Mesenteric fat pad (tissue), 1 donor: Measurements from ENCODE around the gene TRMT2A. TPM values are rescaled to one million over a fixed set of nuclear protein-coding genes. Genes with fewer than 3 reads are reported as not detected.

Experiments used
- DNase-seq: peaks from one replicate; pipeline ENCODE4 v3.0.0-alpha.2; 2020; ENCODE audit warnings: low spot score
- total RNA-seq: library from RNA; stranded (reverse); fragmentation: NEBNext Ultra II Directional; extraction: Animal tissue kit (Norgen Biotek cat#: 25700); gene quantifications from one replicate; pipeline ENCODE4 v1.2.1, GENCODE V29; 2021
- donor health status: DM: yes; HTN: yes; CAD: no.

The TRMT2A gene
- total RNA-seq, 1 donor from 2014 or later = 49.2 TPM

DNA sequence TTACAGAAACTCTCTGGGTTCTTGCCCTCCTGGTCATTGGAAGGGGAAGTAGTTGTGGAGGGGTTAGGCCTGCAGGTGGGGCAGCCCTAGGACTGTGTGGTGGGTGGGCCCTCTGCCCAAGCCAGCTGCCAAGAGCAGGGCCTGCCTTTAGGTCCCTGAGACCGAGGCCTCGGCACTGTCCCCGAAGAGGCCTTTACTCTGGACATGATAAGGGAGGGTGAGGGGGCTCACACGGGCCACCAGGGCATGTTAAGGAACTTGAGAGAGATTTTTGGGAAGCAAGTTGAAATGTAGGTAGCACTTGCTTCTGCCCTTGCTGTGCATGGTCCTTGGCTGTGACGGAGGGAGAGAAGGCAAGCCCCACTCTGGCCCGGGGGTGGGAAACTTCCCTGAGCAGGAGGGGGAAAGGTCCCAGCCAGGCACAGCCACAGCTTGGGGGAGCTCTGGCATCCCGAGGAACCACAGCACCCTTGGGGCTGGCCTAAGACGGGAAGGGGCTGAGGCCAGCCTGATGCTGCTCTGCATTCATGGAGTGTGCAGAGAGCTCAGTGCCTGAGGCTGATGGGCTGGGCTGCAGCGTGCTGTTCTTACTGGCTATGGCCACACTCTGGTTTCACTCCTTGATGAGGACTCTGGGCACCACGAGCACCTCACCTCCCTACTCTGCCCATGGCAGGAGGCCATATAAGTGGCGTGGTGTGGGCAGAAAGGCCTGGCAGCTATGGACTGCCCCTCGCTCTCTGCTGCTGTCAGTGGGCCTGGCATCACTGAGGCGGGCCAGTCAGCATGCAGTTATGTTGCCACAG, 8.9 kb downstream of the TRMT2A start:
- DNase-seq = no peak

- no peak for DNase-seq
Measured at GRCh38 chr22:20107471-20107901, 9.5 kb downstream of the TRMT2A start.

DNA sequence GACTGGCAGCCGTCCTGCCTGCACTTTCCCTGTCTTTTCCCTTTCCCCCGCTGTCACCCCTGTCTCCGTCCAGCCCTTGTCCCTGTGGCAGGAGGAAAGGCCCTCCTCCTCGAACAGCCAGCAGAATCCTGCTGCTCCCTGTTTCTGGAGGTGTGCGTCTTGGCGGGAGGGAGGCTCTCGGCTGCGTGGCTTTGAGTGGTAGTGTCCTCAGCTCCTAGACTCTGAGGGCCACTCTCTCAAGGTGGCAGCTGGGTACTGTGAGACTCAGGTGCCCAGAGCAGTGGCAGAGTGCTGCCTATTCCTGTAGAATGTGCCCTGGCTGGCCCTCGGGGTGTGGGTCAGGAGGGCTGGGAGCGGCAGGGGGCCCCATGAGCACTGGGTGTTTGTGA, 10.2 kb downstream of the TRMT2A start:
- DNase-seq = no peak

GRCh38 chr22:20106205-20106848, 10.7 kb downstream of the TRMT2A start:
- DNase-seq = no peak

- no peak for DNase-seq
Measured at GRCh38 chr22:20105456-20106204, 11.4 kb downstream of the TRMT2A start.

DNA sequence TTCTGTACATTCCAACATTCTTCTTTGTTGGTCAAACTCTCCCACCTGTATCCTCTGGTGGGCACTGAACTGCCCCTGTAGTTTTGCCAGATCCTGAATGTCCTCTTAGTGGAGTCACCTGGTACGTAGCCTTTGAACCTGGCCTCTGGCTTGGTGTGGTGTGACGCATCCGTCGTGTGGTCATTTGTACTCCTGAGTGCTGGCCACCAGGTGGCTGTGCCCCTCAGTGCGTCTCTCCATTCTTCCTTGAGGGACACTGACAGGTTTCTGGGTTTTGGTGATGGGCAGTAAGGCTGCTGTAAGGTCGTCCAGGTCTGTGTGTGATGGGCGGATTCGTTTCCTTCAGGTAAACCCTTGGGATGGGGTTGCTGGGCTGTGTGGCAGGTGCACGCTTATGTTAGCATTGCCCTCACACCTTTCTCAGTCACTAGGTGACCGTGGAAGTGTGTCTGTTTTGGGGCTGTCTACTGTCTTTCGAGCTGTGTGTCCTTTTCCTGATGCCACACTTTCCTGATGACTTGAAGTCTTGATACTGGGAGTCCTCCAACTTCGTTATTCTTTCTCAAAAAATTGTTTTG, 14.7 kb downstream of the TRMT2A start:
- no peak for DNase-seq

DNA sequence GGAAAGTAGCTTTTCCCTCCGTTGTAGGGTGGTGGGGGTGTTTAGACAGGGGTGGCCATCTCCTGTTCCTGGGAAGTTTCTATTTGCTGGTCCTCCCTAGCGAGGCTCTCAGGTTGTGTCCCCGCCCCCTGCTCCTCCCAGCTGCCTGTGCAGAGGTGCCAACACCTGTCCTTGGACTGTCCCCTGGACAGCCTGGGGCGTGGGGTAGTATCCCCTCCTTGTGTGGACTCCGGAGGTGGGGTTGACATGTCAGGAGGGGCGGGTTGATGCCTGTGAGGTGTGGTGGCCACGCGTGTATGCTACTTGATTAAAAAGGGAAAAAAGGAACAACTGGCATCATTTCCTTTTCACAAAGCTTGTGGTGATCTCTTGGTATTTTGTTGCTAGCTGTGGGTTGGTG, 15.4 kb downstream of the TRMT2A start:
- no peak for DNase-seq

- DNase-seq = no peak
Measured at GRCh38 chr22:20099099-20099711, 17.8 kb downstream of the TRMT2A start.

DNA sequence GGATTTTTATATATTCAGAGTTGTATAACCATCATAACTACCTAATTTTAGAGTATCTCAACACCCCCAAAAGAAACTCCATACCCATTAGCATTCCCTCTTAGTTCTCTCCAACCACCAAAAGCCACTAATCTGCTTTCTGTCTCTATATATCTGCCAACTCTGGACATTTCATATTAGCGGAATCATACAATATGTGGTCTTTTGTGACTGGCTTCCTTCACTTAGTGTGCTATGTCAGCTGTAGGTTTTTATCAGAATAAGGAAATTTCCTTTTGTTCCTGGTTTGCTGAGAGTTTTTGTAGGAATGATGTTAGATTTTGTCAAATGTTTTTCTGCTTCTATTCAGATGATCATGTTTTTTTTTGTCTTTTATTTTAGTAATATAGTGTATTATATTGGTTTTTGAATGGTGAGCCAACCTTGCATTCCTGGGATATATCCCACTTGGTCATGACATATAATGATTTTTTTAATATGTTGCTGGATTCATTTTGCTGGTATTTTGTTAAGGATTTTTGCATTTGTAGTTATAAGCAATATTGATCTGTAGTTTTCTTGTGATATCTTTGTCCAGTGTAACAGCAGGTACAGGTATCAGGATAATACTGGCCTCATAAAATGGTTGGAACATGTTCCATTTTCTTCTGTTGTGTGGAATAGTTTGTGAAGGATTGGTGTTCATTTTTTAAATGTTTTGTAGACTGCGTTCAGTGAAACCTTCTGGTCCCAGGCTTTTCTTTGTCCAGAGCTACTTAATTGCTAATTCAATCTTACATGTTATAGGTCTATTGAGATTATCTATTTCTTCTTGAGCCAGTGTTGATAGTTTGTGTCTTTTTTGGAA, 20.2 kb downstream of the TRMT2A start:
- no peak for DNase-seq

DNA sequence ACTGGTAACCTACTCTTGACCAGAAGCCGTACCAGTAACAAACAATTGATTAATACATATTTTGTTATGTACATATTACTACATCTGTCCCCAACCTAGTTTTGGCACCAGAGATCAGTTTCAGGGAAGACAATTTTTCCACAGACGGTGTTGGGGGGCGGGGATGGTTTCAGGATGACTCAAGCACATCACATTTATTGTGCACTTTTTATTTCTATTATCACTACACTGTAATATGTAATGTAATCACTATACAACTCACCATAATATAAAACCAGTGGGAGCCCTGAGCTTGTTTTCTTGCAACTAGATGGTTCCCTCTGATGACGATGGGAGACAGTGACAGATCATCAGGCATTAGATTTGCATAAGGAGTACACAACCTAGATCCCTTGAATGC, 21.5 kb downstream of the TRMT2A start:
- DNase-seq = no peak

- DNase-seq = no peak
Measured at GRCh38 chr22:20094197-20094807, 22.7 kb downstream of the TRMT2A start.

DNA sequence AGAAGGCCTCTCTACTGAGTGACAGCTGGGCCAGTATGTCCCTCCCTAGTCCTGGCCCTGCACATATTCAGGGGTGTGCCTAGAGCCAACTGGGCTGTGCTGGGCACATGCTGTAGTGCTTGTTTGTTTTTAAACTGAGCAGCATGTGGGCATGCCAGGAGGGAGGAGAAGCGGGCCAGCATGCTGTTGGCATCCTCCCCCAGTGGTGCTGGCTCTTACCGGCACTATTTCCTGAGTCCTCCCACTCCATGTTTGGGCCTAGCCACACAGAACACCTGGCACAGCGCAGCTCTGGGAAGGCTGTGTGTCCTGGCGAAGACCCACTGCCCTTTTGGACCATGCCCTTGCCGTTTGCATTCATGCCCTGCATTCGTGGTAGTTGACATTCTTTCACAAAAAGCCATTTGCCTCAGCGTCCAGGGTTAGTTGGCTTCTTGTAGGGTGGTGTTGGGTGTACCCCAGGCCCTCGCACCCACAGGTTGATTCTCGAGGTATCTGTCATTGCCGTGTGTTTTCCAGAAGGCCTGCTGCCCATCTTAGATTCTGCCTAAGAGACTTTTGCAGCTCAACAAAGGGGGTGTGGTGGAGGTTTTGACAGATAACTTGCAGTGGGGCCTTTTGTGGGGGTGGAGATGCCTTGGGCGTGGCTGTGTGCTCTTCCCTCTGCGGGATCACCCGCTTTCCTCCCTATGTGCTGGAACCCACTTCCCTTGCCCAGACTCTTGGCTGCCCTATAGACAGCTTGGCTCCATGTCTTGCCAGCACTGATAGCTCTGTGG, 23.4 kb downstream of the TRMT2A start:
- no peak for DNase-seq

GRCh38 chr22:20092477-20092854, 24.6 kb downstream of the TRMT2A start:
- DNase-seq = no peak

- no peak for DNase-seq
Measured at GRCh38 chr22:20091690-20092476, 25.1 kb downstream of the TRMT2A start.

DNA sequence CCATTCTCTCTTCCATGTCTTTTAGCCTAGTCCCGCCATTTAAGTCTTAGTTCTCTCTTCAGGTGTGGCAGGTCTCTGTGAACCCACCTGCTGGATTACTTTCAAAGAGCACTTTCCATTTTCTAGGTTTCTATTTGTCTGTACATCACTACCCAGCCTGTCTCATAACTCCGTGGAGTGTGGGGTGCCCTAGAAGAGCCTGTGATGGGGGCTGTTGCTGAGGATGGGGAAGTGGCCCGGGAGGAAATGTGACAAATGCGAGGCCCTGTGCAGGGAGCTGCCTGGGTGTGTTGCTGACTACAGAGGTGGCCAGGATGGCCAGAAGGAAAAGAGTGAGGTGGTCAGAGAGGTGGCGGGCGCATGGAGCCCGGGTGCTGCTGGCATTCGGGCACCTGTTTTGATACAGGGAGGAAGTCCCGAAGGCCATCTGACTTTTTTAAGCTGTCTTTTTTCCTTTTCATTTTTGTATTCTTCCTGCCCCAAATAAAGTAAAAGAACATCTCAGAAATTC, 26.2 kb downstream of the TRMT2A start:
- DNase-seq = no peak

DNA sequence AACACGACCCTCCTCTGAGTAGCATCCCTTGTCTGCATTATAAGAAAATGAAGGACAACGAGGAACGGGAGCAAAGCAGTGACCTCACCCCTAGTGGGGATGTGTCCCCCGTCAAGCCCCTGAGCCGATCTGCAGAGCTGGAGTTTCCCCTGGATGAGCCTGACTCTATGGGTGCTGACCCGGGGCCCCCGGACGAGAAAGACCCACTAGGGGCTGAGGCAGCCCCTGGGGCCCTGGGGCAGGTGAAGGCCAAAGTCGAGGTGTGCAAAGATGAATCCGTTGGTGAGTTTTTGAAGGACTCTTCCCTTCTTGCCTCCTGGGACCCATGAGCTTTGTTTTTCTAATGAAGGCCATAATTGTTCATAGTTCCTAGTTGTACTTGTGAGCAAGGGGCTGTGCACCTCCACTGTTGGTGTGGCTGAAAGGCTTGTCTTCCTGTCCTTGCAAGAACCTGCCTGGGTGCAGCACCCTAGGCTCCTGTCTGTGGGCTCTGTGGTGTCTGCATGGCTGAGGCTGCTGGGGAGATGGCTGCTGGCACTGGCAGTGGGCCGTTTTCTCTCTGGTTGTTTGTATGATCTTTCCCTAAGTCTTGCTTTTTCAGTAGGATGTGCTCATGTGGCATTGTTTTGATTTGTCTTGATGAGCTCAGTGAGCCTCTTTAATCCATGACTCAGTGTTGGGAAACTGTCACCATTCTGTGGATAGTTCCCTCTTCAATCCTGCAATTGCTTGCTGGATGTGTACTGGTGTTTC, 26.9 kb downstream of the TRMT2A start:
- no peak for DNase-seq

GRCh38 chr22:20089226-20089976, 27.6 kb downstream of the TRMT2A start:
- DNase-seq = no peak
